CD14-positive monocyte (primary cell): ENCODE data around the gene TCEAL1. TPM values are rescaled to one million over a fixed set of nuclear protein-coding genes. Genes with fewer than 3 reads are reported as not detected.

ENCODE experiments used
- DNase-seq, 3 donors: peaks; one replicate each; pipeline ENCODE4 v3.0.0-alpha.2; 2011 to 2022
- H2AFZ ChIP-seq: 2 replicates; pipeline ENCODE4 v1.6.0; 2012; ENCODE audit warnings: mild to moderate bottlenecking, low read depth, low read length, inconsistent platforms; ENCODE audit not compliant: insufficient read depth, poor library complexity, severe bottlenecking
- H3K27ac ChIP-seq, 2 donors: 1 replicate in 1 of 2; 2 replicates in 1 of 2; pipeline ENCODE4 v1.5.1; 2012 to 2013; ENCODE audit warnings: low read length in 2 of 2, control low read depth in 1 of 2, inconsistent platforms in 1 of 2, low read depth in 1 of 2, mild to moderate bottlenecking in 1 of 2
- H3K27me3 ChIP-seq, 2 donors: one replicate each; pipeline versions ENCODE4 v1.6.0 to v1.6.1; 2011 to 2013; ENCODE audit warnings: low read length in 2 of 2; ENCODE audit not compliant: control insufficient read depth in 2 of 2, insufficient read depth in 2 of 2
- H3K36me3 ChIP-seq, 2 donors: replicated peaks in 1 of 2; 1 replicate in 1 of 2; 2 replicates in 1 of 2; pipeline versions ENCODE4 v1.5.1 to v1.6.1; 2012 to 2013; ENCODE audit warnings: low read length in 2 of 2, control low read depth in 1 of 2, inconsistent platforms in 1 of 2, mild to moderate bottlenecking in 1 of 2; ENCODE audit not compliant: insufficient read depth in 2 of 2, control insufficient read depth in 1 of 2
- H3K4me1 ChIP-seq, 2 donors: 1 replicate in 1 of 2; 2 replicates in 1 of 2; pipeline versions ENCODE4 v1.5.1 to v1.6.1; 2012 to 2013; ENCODE audit warnings: low read length in 2 of 2, control low read depth in 1 of 2, inconsistent platforms in 1 of 2, mild to moderate bottlenecking in 1 of 2, moderate library complexity in 1 of 2; ENCODE audit not compliant: insufficient read depth in 2 of 2, control insufficient read depth in 1 of 2
- H3K4me2 ChIP-seq: replicated peaks from 2 replicates; pipeline ENCODE3; 2012; ENCODE audit warnings: low read length, moderate library complexity, mild to moderate bottlenecking; ENCODE audit not compliant: poor library complexity, severe bottlenecking; ENCODE audit errors: extremely low read depth
- H3K4me3 ChIP-seq, 3 experiments: fragments of 200-600 bp in 1 of 3; sonication (generic) in 1 of 3; replicated peaks in 1 of 3; 1 replicate in 2 of 3; 2 replicates in 1 of 3; pipeline ENCODE4 v1.5.1; 2011 to 2013; ENCODE audit warnings: low read length in 3 of 3, mild to moderate bottlenecking in 3 of 3, control low read depth in 2 of 3, low read depth in 2 of 3, inconsistent platforms in 1 of 3, moderate library complexity in 1 of 3
- H3K79me2 ChIP-seq: 2 replicates; pipeline ENCODE4 v1.6.0; 2012; ENCODE audit warnings: mild to moderate bottlenecking, control low read depth, inconsistent platforms, low read length, moderate library complexity; ENCODE audit not compliant: insufficient read depth
- H3K9ac ChIP-seq: 2 replicates; pipeline ENCODE4 v1.6.0; 2017; ENCODE audit warnings: low read length, mild to moderate bottlenecking; ENCODE audit not compliant: insufficient read depth, poor library complexity, severe bottlenecking
- H3K9me3 ChIP-seq, 2 donors: replicated peaks in 1 of 2; 1 replicate in 1 of 2; 2 replicates in 1 of 2; pipeline versions ENCODE4 v1.5.1 to v1.6.1; 2012 to 2013; ENCODE audit warnings: low read length in 2 of 2, control low read depth in 1 of 2; ENCODE audit not compliant: control insufficient read depth in 1 of 2, insufficient read depth in 1 of 2
- H4K20me1 ChIP-seq: 2 replicates; pipeline ENCODE4 v1.6.0; 2012; ENCODE audit warnings: mild to moderate bottlenecking, low read length, control low read depth, moderate library complexity; ENCODE audit not compliant: insufficient read depth
- H3K27ac Mint-ChIP-seq, 7 donors: one replicate each; pipeline ENCODE4 v1.8.0; 2020; ENCODE audit warnings: mild to moderate bottlenecking in 7 of 7, mixed read lengths in 7 of 7, moderate library complexity in 6 of 7, inconsistent platforms in 2 of 7
- H3K27me3 Mint-ChIP-seq, 3 donors: one replicate each; pipeline ENCODE4 v1.8.0; 2021 to 2022; ENCODE audit warnings: low read depth in 3 of 3, mild to moderate bottlenecking in 3 of 3, mixed read lengths in 3 of 3, moderate library complexity in 3 of 3, inconsistent platforms in 1 of 3
- H3K36me3 Mint-ChIP-seq, 2 donors: one replicate each; pipeline ENCODE4 v1.8.0; 2020; ENCODE audit warnings: mixed read lengths in 2 of 2, inconsistent platforms in 1 of 2, mild to moderate bottlenecking in 1 of 2
- H3K4me1 Mint-ChIP-seq: one replicate; pipeline ENCODE4 v1.8.0; 2020; ENCODE audit warnings: mild to moderate bottlenecking, mixed read lengths
- H3K4me3 Mint-ChIP-seq, 2 donors: one replicate each; pipeline ENCODE4 v1.8.0; 2020; ENCODE audit warnings: mild to moderate bottlenecking in 2 of 2, mixed read lengths in 2 of 2, moderate library complexity in 1 of 2
- H3K9me3 Mint-ChIP-seq, 7 donors: one replicate each; pipeline ENCODE4 v1.8.0; 2020 to 2022; ENCODE audit warnings: mixed read lengths in 7 of 7, mild to moderate bottlenecking in 6 of 7, moderate library complexity in 6 of 7, inconsistent platforms in 2 of 7
- WGBS: methylation state at CpG from one replicate; pipeline ENCODE4 v1.1.5; 2013; ENCODE audit warnings: missing lambda C conversion rate; ENCODE audit not compliant: insufficient coverage; 5-methylcytosine and 5-hydroxymethylcytosine counted together
- intact Hi-C, 2 donors: fragments of 100-400 bp; cut with micrococcal nuclease; formaldehyde crosslinking; loops; one replicate each; pipeline versions ENCODE4 v1.15.0 to v1.15.1; 2023
- polyA plus RNA-seq, 3 donors: library from polyadenylated mRNA; depleted of rRNA in 1 of 3; unstranded in 2 of 3; stranded (reverse) in 1 of 3; fragments of 300-500 nt in 2 of 3; fragments of >200 nt in 1 of 3; fragmentation: Illumina TruSeq in 2 of 3; gene quantifications; 1 replicate in 2 of 3; 2 replicates in 1 of 3; pipeline ENCODE4 v1.2.3, GENCODE V29; 2012 to 2021
- TF ChIP-seq, protein P1 (sequence below): fragments of 200-600 bp; IDR thresholded peaks from one replicate; pipeline ENCODE4 v1.8.0; 2022; ENCODE audit warnings: antibody characterized with exemption, mild to moderate bottlenecking

Gene TCEAL1
- polyA plus RNA-seq, 3 donors = 5.5 to 11.4 (median 5.8) TPM

DNA sequence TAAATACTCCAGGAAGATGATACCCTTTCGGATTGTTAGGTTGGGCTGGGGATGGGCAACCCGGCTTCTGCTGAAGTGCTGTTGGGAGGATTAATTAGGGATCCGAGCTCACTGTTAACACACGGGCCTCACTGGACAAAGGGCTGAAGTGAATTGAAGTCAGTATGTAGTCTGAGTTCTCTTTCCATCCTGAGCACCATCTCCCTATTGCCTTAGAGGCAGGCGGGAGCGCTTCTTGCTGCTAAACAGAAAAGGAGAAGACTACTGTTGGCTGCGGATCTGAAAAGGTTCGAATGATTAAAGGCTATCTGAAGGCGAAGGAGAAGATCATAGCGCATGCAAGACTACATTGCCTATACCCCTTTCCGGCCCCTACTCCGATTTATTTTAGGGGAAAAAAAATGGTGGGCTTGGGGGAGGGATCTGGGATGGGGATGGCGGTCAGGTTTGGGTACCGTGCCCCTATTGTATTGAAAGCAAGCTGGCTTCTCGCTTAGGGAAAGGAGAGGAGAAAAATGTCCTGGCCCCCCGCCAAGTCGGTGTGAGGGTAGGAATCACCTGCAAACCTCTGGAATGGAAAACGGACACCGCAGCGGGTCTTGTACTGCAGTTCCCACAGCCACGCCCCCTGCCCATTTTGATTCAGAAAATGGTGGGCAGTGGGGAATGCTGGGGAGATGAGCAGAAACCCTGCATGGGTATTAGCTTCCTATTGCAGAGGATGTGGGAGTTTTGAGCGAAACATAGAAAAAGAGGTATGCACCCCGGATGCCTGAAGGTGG is 35.4 kb downstream of the TCEAL1 start:
- no peak overlapping the region for H2AFZ ChIP-seq
- TF ChIP-seq, protein P1, sequence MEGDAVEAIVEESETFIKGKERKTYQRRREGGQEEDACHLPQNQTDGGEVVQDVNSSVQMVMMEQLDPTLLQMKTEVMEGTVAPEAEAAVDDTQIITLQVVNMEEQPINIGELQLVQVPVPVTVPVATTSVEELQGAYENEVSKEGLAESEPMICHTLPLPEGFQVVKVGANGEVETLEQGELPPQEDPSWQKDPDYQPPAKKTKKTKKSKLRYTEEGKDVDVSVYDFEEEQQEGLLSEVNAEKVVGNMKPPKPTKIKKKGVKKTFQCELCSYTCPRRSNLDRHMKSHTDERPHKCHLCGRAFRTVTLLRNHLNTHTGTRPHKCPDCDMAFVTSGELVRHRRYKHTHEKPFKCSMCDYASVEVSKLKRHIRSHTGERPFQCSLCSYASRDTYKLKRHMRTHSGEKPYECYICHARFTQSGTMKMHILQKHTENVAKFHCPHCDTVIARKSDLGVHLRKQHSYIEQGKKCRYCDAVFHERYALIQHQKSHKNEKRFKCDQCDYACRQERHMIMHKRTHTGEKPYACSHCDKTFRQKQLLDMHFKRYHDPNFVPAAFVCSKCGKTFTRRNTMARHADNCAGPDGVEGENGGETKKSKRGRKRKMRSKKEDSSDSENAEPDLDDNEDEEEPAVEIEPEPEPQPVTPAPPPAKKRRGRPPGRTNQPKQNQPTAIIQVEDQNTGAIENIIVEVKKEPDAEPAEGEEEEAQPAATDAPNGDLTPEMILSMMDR = no peak
- no peak overlapping the region for H3K27ac ChIP-seq
- H3K9me3 ChIP-seq = no peaks in the 10 kb centered on the region
- H3K4me1 ChIP-seq = no peaks in the 10 kb centered on the region
- H3K27me3 ChIP-seq = peaks cover 16 to 22% of the 10 kb centered on the region in 2 donors
- DNase-seq = no peak
- H3K4me1 Mint-ChIP-seq = peaks cover 2% of the 10 kb centered on the region
- intact Hi-C loops = no loop called here
- no peak overlapping the region for H3K9ac ChIP-seq
- peaks cover 0 to 5% (median 0%) of the 10 kb centered on the region in 7 donors for H3K9me3 Mint-ChIP-seq
- 60% methylated on average over 2 of the region's 23 CpGs for WGBS
- peak overlapping the region; percentile 45 to 63 for H3K4me3 Mint-ChIP-seq
- no peak overlapping the region for H3K27ac Mint-ChIP-seq
- no peaks in the 10 kb centered on the region for H3K36me3 ChIP-seq
- H3K36me3 Mint-ChIP-seq = no peaks in the 10 kb centered on the region
- H3K79me2 ChIP-seq = no peaks in the 10 kb centered on the region
- H3K4me3 ChIP-seq = no peak overlapping the region
- H3K27me3 Mint-ChIP-seq = peaks cover 20 to 36% (median 27%) of the 10 kb centered on the region in 3 donors
- no peaks in the 10 kb centered on the region for H4K20me1 ChIP-seq
- no peak overlapping the region for H3K4me2 ChIP-seq

DNA sequence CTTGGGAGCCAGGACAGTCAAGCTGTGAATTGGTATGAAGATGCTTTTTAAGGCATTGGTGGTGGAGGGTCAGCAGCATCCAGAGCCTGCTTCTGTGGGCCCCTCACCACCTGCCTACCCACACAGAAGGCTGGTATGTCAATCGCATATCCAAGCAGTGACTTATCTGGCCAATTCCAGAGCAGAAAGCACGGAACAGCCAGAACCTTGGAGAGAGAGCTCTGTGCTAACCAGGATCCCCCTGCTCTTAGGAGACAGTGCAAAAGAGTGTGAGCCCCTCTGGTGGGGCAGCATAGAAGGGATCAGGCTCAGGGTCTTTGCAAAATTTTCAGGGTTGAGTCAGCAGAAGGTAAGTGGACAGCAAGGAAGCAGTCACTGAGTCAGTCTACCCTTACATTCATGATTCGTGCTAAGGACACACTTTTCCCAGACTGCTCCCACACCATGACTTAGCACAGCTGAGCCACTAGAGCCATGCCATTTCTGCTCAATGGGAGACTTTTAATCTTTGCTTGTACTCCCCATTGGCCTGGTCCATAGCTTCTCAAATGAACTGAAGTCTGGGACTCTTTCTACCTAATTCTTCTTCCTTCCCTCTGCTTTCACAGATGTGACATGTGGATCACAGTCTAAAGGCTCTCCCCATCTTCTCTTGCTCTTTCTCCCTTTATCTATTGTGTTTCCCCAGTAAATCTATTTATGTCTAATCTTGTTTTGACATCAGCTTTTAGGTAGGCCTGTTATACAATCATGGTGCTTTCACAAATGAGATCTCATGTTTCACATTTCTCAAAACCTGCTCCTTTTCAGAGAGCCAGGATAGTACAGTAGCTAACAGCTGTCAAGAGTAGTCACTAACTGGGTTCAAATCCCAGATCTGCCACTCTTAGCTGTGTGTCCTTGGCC is 37.7 kb downstream of the TCEAL1 start:
- intact Hi-C loops = no loop called here
- no CpG with 5 or more reads among the region's 3 CpGs for WGBS
- H3K36me3 Mint-ChIP-seq = no peaks in the 10 kb centered on the region

More for the DNA sequence above, 37.7 kb downstream of the TCEAL1 start:
- no peak for DNase-seq
- H3K4me1 Mint-ChIP-seq = peaks cover 2% of the 10 kb centered on the region
- H3K4me2 ChIP-seq = no peak overlapping the region
- H3K9me3 ChIP-seq = no peaks in the 10 kb centered on the region
- H3K27me3 Mint-ChIP-seq = peaks cover 22 to 32% (median 24%) of the 10 kb centered on the region in 3 donors
- TF ChIP-seq, protein P1 = no peak
- H3K27me3 ChIP-seq = peaks cover 16 to 22% of the 10 kb centered on the region in 2 donors
- H3K4me3 Mint-ChIP-seq = peak overlapping the region in 1 of 2 donors; percentile 46
- no peaks in the 10 kb centered on the region for H4K20me1 ChIP-seq
- H3K27ac ChIP-seq = no peak overlapping the region
- no peak overlapping the region for H3K4me3 ChIP-seq
- peaks cover 0 to 5% (median 0%) of the 10 kb centered on the region in 7 donors for H3K9me3 Mint-ChIP-seq
- no peaks in the 10 kb centered on the region for H3K79me2 ChIP-seq
- no peaks in the 10 kb centered on the region for H3K36me3 ChIP-seq
- no peaks in the 10 kb centered on the region for H3K4me1 ChIP-seq
- no peak overlapping the region for H3K9ac ChIP-seq
- no peak overlapping the region for H3K27ac Mint-ChIP-seq
- no peak overlapping the region for H2AFZ ChIP-seq
